Fibroblast of lung (primary cell): ENCODE results near the gene RRM1.

Experiments
- EZH2 ChIP-seq: IDR thresholded peaks from 2 replicates; pipeline ENCODE4 v1.5.1; 2012; ENCODE audit warnings: low read length, control low read depth, mild to moderate bottlenecking; ENCODE audit errors: missing control alignments
- TF ChIP-seq, protein P1 (sequence below), 2 donors: IDR thresholded peaks in 1 of 2; conservative IDR thresholded peaks in 1 of 2; 1 replicate in 1 of 2; 2 replicates in 1 of 2; pipeline ENCODE4 v1.5.1; 2011 to 2012; ENCODE audit warnings: low read length in 2 of 2, control low read depth in 1 of 2, inconsistent platforms in 1 of 2, low read depth in 1 of 2, mild to moderate bottlenecking in 1 of 2

DNA sequence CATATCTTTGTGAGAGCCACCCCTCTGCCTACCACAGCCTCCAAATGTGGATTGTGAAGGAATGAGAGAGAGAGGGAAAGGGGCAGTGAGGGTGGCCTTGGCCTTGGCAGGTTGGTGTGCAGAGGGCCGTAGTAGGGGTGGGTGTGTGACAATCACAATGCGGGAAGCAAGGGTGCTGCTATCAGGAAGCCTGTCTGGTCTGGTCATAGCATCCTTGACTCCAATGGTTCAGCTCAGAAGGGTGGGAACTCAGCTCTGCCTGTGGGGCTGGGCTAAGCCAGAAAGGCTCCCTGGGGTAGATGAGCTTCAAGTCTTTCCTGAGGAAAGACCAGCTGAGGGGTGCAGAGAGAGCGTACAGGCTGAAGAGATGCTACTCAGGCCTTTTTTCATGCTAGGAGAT is 72.7 kb downstream of the RRM1 start:
- TF ChIP-seq, protein P1, sequence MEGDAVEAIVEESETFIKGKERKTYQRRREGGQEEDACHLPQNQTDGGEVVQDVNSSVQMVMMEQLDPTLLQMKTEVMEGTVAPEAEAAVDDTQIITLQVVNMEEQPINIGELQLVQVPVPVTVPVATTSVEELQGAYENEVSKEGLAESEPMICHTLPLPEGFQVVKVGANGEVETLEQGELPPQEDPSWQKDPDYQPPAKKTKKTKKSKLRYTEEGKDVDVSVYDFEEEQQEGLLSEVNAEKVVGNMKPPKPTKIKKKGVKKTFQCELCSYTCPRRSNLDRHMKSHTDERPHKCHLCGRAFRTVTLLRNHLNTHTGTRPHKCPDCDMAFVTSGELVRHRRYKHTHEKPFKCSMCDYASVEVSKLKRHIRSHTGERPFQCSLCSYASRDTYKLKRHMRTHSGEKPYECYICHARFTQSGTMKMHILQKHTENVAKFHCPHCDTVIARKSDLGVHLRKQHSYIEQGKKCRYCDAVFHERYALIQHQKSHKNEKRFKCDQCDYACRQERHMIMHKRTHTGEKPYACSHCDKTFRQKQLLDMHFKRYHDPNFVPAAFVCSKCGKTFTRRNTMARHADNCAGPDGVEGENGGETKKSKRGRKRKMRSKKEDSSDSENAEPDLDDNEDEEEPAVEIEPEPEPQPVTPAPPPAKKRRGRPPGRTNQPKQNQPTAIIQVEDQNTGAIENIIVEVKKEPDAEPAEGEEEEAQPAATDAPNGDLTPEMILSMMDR (conservative IDR thresholded peaks at IDR 0.05 in 1 of 2, IDR thresholded peaks at IDR 0.05 in 1 of 2; ENCODE audit: low read depth in 1 of 2, low read length in 2 of 2) = no peak
- TF ChIP-seq EZH2 = no peak
